ENCODE data around the gene ARHGAP28. TPM values are rescaled to one million over a fixed set of nuclear protein-coding genes. Genes with fewer than 3 reads are reported as not detected.

ARHGAP28 gene
- total RNA-seq, 1 experiment from 2014 or later = 0.41 TPM

DNA sequence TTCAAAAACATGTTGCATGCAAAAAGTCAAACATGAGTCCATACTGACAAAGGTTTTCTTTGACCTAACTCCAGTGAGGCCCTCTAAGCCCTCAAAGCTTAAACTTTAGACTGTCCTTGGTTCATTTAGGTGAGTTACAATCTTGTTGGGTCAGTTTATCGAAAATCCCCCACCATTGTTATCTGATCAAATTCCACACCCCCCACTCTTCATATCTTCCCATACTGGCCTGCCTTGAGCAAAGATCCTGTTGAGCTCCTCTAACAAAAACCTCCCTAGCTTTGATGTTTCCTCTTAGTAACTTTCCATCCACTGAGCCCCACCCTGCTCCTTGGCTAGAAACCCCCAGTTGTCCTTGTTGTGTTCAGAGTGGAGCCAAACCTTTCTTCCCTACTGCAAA lies 193.7 kb downstream of the ARHGAP28 start:
- H3K36me3 ChIP-seq (ENCODE audit: control insufficient read depth, insufficient read depth, low read length) = no peaks in the 10 kb centered on the region
- H3K9me3 ChIP-seq (ENCODE audit: control insufficient read depth, insufficient read depth, low read depth, low read length) = no peaks in the 10 kb centered on the region
- ATAC-seq (no peak), DNase-seq (ENCODE audit: low read depth, low spot score) (no peak)
- no peak for TF ChIP-seq POLR2AphosphoS5 (IDR thresholded peaks at IDR 0.05; ENCODE audit: low read depth, low read length)
- no peak for TF ChIP-seq SIN3A (IDR thresholded peaks at IDR 0.05; ENCODE audit: borderline replicate concordance, insufficient read depth, low read depth, low read length)
- TF ChIP-seq, protein P1, sequence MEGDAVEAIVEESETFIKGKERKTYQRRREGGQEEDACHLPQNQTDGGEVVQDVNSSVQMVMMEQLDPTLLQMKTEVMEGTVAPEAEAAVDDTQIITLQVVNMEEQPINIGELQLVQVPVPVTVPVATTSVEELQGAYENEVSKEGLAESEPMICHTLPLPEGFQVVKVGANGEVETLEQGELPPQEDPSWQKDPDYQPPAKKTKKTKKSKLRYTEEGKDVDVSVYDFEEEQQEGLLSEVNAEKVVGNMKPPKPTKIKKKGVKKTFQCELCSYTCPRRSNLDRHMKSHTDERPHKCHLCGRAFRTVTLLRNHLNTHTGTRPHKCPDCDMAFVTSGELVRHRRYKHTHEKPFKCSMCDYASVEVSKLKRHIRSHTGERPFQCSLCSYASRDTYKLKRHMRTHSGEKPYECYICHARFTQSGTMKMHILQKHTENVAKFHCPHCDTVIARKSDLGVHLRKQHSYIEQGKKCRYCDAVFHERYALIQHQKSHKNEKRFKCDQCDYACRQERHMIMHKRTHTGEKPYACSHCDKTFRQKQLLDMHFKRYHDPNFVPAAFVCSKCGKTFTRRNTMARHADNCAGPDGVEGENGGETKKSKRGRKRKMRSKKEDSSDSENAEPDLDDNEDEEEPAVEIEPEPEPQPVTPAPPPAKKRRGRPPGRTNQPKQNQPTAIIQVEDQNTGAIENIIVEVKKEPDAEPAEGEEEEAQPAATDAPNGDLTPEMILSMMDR (IDR thresholded peaks at IDR 0.05) = no peak
- TF ChIP-seq, protein P2, sequence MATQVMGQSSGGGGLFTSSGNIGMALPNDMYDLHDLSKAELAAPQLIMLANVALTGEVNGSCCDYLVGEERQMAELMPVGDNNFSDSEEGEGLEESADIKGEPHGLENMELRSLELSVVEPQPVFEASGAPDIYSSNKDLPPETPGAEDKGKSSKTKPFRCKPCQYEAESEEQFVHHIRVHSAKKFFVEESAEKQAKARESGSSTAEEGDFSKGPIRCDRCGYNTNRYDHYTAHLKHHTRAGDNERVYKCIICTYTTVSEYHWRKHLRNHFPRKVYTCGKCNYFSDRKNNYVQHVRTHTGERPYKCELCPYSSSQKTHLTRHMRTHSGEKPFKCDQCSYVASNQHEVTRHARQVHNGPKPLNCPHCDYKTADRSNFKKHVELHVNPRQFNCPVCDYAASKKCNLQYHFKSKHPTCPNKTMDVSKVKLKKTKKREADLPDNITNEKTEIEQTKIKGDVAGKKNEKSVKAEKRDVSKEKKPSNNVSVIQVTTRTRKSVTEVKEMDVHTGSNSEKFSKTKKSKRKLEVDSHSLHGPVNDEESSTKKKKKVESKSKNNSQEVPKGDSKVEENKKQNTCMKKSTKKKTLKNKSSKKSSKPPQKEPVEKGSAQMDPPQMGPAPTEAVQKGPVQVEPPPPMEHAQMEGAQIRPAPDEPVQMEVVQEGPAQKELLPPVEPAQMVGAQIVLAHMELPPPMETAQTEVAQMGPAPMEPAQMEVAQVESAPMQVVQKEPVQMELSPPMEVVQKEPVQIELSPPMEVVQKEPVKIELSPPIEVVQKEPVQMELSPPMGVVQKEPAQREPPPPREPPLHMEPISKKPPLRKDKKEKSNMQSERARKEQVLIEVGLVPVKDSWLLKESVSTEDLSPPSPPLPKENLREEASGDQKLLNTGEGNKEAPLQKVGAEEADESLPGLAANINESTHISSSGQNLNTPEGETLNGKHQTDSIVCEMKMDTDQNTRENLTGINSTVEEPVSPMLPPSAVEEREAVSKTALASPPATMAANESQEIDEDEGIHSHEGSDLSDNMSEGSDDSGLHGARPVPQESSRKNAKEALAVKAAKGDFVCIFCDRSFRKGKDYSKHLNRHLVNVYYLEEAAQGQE (IDR thresholded peaks at IDR 0.05; ENCODE audit: insufficient read depth in 1 of 2, low read depth in 2 of 2, low read length in 1 of 2) = no peak
- no peak for TF ChIP-seq TCF7L2 (IDR thresholded peaks at IDR 0.05; ENCODE audit: low read depth, low read length)
- H3K4me3 ChIP-seq (ENCODE audit: low read depth in 2 of 2, low read length in 2 of 2) = no peak overlapping the region
- H3K27ac ChIP-seq (ENCODE audit: low read length) = no peak overlapping the region
- H3K27me3 ChIP-seq (ENCODE audit: control insufficient read depth, insufficient read depth, low read length) = no peaks in the 10 kb centered on the region
- H3K4me1 ChIP-seq (ENCODE audit: control insufficient read depth, insufficient read depth, low read length) = no peaks in the 10 kb centered on the region
- intact Hi-C loops (cut with micrococcal nuclease; ENCODE audit: unreplicated experiment) = loop anchor here (5.0 kb wide), 2 partner anchors 79 to 254 kb away; no protein-coding TSS in a partner anchor
- in situ Hi-C loops (cut with HindIII; ENCODE audit: low pct_unique_long_range_greater_than_20kb, low sequenced_read_pairs) = no loop called here
- CTCF ChIA-PET = no interaction called here
- POLR2A ChIA-PET = no interaction called here
- no TSS peak for BruUV-seq (replicated peaks)

DNA sequence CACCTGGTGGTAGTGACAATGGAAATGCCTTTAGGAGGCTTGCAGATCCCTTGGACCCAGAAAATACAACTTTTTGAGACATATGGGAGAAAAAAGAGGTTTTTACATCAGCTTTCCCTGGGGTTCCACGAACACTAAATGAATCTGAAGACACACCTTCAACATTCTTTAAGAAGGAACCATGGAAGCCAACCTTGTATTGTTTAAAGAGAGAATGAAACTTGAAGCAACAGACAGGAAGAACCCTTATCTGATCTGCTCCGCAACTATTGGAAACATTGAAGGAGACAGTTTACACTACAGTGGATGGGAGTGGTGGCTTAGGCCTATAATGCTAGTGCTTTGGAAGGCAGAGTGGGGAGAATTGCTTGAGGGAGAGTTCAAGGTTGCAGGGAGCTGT lies 197.6 kb downstream of the ARHGAP28 start:
- no peak for ATAC-seq
- DNase-seq (ENCODE audit: low read depth, low spot score) = no peak
- ChIA-PET CTCF (no interaction called here), POLR2A (no interaction called here)
- no peaks in the 10 kb centered on the region for H3K4me1 ChIP-seq (ENCODE audit: control insufficient read depth, insufficient read depth, low read length)
- TF ChIP-seq, protein P1 (IDR thresholded peaks at IDR 0.05) = no peak
- TF ChIP-seq POLR2AphosphoS5 (IDR thresholded peaks at IDR 0.05; ENCODE audit: low read depth, low read length) (no peak), TCF7L2 (IDR thresholded peaks at IDR 0.05; ENCODE audit: low read depth, low read length) (no peak), SIN3A (IDR thresholded peaks at IDR 0.05; ENCODE audit: borderline replicate concordance, insufficient read depth, low read depth, low read length) (no peak)
- TF ChIP-seq, protein P2 (IDR thresholded peaks at IDR 0.05; ENCODE audit: insufficient read depth in 1 of 2, low read depth in 2 of 2, low read length in 1 of 2) = no peak
- H3K36me3 ChIP-seq (ENCODE audit: control insufficient read depth, insufficient read depth, low read length) = no peaks in the 10 kb centered on the region
- intact Hi-C loops (cut with micrococcal nuclease; ENCODE audit: unreplicated experiment) = no loop called here
- in situ Hi-C loops (cut with HindIII; ENCODE audit: low pct_unique_long_range_greater_than_20kb, low sequenced_read_pairs) = no loop called here
- no peak overlapping the region for H3K27ac ChIP-seq (ENCODE audit: low read length)
- no TSS peak for BruUV-seq (replicated peaks)
- H3K9me3 ChIP-seq (ENCODE audit: control insufficient read depth, insufficient read depth, low read depth, low read length) = no peaks in the 10 kb centered on the region
- no peak overlapping the region for H3K4me3 ChIP-seq (ENCODE audit: low read depth in 2 of 2, low read length in 2 of 2)
- H3K27me3 ChIP-seq (ENCODE audit: control insufficient read depth, insufficient read depth, low read length) = no peaks in the 10 kb centered on the region
